Measurements from ENCODE around the gene CFAP91.

CFAP91 gene

GRCh38 chr3:119746423-119746822 lies 43.6 kb downstream of the CFAP91 start:
- no peak for DNase-seq

GRCh38 chr3:119747357-119747756 lies 44.5 kb downstream of the CFAP91 start:
- DNase-seq, result no peak

GRCh38 chr3:119748991-119749390 lies 46.2 kb downstream of the CFAP91 start:
- DNase-seq, result no peak

GRCh38 chr3:119751423-119751822 lies 48.6 kb downstream of the CFAP91 start:
- no peak for DNase-seq
